ENCODE measurements around the gene C1QB.
"Not testable (repeated sequence)": the region's sequence is repeated elsewhere in the genome, so short reads cannot be mapped to it uniquely, and the experiment has no call there.

The C1QB gene

DNA sequence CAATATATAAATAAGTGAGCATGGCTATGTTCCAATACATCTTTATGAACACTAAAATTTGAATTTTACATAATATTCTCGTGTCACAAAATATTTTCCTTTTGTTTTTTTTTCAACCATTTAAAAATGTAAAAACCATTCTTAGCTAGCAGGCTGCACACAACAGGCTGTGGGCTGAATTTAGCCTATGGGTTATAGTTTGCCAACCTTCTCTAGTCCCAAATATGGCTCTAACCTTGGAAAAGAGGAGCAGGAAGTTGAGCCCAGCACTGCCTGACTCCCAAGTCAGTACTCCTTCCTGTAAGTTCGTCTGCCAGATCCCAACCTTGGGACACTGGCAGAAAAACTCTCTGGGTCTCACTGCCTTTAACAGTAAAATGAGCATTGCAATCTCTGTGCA is 13.4 kb downstream of the C1QB start:
- H3K27me3 Mint-ChIP-seq (ENCODE audit: low read depth): no peaks in the 10 kb centered on the region
- no peak overlapping the region for H3K4me3 Mint-ChIP-seq
- H3K9me3 Mint-ChIP-seq: no peaks in the 10 kb centered on the region
- H3K36me3 Mint-ChIP-seq (ENCODE audit: low read depth): no peaks in the 10 kb centered on the region
- H3K4me1 Mint-ChIP-seq (ENCODE audit: low read depth): no peaks in the 10 kb centered on the region
- no peak overlapping the region for H3K27ac Mint-ChIP-seq

DNA sequence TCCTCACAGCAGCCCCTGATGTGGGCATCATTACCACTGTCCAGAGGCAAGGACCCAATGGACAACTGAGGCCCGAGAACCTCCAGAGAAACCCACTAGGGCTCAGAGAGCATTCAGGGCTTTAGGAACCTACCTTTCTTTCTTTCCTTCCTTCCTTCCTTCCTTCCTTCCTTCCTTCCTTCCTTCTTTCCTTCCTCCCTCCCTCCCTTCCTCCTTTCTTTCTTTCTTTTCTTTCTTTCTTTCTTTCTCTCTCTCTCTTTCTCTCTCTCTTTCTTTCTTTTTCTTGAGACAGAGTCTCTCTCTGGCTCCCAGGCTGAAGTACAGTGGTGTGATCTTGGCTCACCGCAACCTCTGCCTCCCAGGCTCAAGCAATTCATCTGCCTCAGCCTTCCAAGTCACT is 15.8 kb downstream of the C1QB start:
- not testable (repeated sequence) for H3K27ac Mint-ChIP-seq; H3K4me3 Mint-ChIP-seq; H3K27me3 Mint-ChIP-seq (ENCODE audit: low read depth); H3K9me3 Mint-ChIP-seq; H3K4me1 Mint-ChIP-seq (ENCODE audit: low read depth); H3K36me3 Mint-ChIP-seq (ENCODE audit: low read depth)

DNA sequence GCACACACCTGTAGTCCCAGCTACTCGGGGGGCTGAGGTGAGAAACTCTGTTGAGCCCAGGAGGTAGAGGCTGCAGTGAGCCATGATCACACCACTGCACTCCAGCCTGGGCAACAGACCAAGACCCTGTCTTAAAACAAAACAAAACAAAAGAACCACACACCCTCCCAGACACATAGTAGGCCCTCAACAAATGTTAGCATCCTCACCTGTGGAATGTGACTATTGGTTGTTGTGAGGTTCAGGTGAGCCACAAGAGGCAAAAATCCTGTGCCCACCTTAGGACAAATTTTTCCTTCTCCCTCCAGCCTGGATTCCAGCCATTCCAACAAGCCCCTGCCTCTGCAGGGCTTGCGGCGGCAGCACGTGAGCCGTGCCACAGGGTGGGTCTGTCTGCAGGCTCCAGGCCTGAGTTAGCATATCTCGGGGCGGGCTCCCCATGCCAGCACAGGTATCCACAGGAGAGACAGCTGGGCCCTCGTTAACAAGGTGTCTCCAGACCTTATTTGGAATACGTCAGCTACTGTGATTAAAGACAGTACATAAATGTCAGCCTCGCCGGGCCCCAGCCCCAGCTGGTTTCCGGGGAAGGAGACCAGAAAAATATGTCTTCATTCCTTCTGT is 17.4 kb downstream of the C1QB start:
- Mint-ChIP-seq H3K4me3 (no peak overlapping the region), H3K9me3 (no peaks in the 10 kb centered on the region)

DNA sequence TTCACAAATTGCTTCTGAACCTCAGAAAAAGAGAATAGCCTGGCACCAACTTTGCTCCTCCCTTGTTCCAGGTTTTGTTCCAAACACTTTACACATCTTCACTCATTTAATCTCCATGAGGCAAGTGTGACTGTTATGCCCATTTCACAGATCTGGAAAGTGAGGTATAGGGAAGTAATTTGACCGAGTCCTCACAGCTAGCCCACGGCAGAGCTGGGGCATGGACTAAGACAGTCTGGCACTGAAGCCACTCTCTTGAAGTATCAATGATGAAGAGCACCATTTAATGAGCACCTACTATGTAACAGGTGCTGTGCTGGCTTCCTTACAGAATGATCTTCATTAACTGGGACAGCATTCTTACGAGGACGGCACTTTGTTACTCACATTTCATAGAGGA is 19.0 kb downstream of the C1QB start:
- Mint-ChIP-seq H3K4me1 (ENCODE audit: low read depth) (no peaks in the 10 kb centered on the region), H3K27me3 (ENCODE audit: low read depth) (peaks cover 3% of the 10 kb centered on the region), H3K9me3 (no peaks in the 10 kb centered on the region), H3K36me3 (ENCODE audit: low read depth) (no peaks in the 10 kb centered on the region), H3K4me3 (no peak overlapping the region), H3K27ac (no peak overlapping the region)

More for the DNA sequence above, 17.4 kb downstream of the C1QB start:
- H3K36me3 Mint-ChIP-seq (ENCODE audit: low read depth): no peaks in the 10 kb centered on the region
- peaks cover 1% of the 10 kb centered on the region for H3K27me3 Mint-ChIP-seq (ENCODE audit: low read depth)
- H3K27ac Mint-ChIP-seq: no peak overlapping the region
- H3K4me1 Mint-ChIP-seq (ENCODE audit: low read depth): no peaks in the 10 kb centered on the region

DNA sequence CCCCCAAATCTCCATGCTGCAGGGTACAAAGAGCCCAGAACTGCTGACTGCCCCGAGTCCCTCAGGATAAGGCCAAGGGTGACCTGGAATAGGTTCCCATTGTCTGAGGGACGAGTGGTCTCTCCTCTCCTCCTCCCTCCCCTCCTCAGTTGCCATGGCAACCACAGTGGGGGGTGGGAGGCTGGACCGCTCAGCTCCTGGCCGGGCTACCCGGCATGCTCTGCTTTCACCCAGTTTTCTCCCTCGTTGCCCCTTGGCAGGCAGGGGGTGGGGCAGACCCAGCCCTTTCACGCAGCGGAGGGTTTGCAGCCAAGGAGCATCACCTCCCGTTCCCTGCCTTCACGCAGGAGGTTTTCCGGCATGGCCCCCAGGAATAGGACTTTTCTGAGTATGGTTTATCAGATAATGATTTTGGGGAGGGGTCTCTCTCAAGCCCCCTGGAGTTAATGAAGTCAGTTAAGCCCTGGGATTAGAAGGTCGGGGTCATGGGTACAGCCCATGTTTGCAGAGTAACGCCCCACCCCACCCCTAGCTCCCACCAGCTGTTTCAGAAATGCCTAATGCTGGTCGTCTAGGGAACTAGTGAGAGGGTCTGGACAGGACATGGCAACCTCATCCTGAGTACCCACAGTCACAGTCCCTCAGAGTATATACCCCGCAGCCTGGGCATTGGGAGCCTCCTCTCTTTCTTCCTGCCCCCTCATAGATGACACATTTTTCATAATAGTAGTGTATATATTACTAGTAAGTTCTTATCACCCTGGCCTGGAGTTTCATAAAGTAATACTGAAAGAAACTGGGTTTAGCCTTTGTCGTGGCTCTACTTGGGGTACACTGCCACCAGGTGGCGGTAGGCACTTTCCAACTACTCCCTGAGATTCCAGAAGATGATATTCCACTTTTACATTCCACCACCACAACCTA is 20.7 kb downstream of the C1QB start:
- H3K9me3 Mint-ChIP-seq: no peaks in the 10 kb centered on the region
- no peak overlapping the region for H3K27ac Mint-ChIP-seq
- H3K36me3 Mint-ChIP-seq (ENCODE audit: low read depth): no peaks in the 10 kb centered on the region
- peaks cover 3% of the 10 kb centered on the region for H3K27me3 Mint-ChIP-seq (ENCODE audit: low read depth)
- H3K4me1 Mint-ChIP-seq (ENCODE audit: low read depth): no peaks in the 10 kb centered on the region
- no peak overlapping the region for H3K4me3 Mint-ChIP-seq

DNA sequence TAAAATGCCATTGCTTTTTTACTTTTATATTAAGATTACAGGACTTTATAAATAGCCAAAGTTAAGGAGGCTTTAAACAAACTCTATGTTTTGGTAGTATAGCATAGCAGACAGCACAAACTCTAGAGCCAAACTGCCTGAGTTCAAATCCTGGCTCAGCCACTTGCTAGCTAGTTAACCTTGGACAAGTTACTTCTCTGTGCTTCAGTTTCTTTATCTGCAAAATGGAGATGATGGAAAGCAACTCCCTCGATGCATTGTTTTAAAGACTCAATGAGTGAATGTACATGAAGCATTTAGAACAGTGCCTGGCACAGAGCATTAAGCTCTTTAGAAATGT is 21.3 kb downstream of the C1QB start:
- peaks cover 3% of the 10 kb centered on the region for H3K27me3 Mint-ChIP-seq (ENCODE audit: low read depth)
- H3K4me1 Mint-ChIP-seq (ENCODE audit: low read depth): no peaks in the 10 kb centered on the region
- no peaks in the 10 kb centered on the region for H3K36me3 Mint-ChIP-seq (ENCODE audit: low read depth)
- no peaks in the 10 kb centered on the region for H3K9me3 Mint-ChIP-seq
- no peak overlapping the region for H3K4me3 Mint-ChIP-seq
- H3K27ac Mint-ChIP-seq: no peak overlapping the region

DNA sequence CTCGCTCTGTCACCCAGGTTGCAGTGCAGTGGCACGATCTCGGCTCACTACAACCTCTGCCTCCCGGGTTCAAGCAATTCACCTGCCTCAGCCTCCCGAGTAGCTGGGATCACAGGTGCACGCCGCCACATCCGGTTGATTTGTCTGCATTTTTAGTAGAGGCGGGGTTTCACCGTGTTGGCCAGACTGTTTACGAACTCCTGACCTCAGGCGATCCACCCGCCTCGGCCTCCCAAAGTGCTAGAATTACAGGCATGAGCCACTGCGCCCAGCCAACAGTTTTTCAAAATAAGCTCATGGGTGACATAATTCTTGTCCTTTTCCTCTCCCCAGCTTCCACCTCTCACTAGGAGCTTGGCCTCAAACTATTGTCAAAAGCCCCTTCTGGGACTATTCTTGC is 23.1 kb downstream of the C1QB start:
- H3K4me1 Mint-ChIP-seq (ENCODE audit: low read depth); H3K36me3 Mint-ChIP-seq (ENCODE audit: low read depth); H3K27me3 Mint-ChIP-seq (ENCODE audit: low read depth); H3K4me3 Mint-ChIP-seq; H3K9me3 Mint-ChIP-seq; H3K27ac Mint-ChIP-seq: not testable (repeated sequence)

DNA sequence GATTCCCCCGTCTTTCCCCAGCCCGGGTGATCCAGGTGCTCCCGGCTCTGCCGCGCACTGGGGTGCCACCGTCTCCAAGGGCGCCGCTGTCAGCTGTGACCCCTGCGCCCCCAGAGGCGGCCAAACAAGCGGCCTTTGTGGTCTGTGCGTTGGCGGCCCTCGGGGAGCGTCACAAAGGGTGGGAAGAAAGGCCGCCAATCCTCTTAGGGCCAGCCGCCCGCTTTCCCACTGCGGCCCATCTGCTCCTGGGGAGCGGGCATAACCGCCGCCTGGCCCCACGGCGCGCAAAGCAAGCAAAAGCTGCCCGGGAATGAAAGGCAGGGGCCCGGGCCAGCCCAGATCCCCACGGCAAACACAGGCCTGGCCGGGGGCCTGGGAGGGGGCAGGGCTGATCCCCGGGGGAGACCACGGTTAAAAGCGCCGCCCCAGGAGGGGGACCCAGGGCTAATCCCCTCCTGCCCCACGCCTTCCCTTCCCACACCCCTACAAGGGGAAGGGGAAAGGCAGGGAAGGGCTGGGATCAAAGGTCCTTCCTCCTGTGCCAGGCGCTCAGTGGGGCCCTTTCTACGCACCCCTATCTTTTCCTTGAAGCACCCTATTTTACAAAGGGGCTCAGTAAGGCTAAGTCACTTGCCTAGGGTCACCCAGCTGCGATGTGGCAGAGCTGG is 24.0 kb downstream of the C1QB start:
- Mint-ChIP-seq H3K4me3 (no peak overlapping the region), H3K9me3 (no peaks in the 10 kb centered on the region), H3K36me3 (ENCODE audit: low read depth) (no peaks in the 10 kb centered on the region), H3K27me3 (ENCODE audit: low read depth) (peaks cover 3% of the 10 kb centered on the region), H3K4me1 (ENCODE audit: low read depth) (no peaks in the 10 kb centered on the region), H3K27ac (no peak overlapping the region)

DNA sequence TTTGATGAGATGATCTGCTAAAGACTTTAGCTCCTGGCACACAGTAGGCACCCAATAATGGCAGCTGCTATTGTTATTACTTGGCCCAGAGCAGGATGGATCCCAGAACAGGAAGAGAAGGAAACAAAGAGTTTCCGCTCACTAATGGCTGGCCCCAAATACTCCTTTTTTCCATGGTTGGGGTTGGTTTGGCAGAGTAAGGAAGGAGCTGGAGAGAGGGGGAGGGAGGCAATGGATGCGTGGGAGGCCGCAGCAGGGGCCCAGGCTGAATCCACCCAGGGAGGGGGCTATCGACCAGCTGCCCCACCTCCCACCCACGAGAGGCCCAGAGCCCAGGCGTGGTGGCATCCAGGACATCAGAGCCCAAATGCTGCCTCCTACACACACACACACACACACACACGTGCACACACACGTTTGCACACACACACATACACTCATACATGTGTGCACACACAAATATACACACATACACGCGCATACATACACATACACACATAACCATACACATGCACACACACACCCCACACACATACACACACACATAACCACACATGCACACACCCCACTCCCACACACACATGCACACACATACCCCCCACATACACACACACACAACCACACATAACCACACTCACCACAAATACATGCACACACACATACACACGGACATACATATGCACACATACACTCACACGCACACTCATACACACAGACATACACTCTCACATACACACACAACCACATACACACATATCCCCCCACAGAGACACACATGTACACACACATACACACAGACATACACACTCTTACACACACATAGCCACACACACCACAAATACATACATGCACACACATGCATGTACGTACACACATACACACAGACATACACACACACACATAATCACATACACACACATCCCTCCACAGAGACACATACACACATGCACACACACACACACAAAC is 25.2 kb downstream of the C1QB start:
- H3K4me1 Mint-ChIP-seq (ENCODE audit: low read depth): no peaks in the 10 kb centered on the region
- H3K27me3 Mint-ChIP-seq (ENCODE audit: low read depth): peaks cover 3% of the 10 kb centered on the region
- no peak overlapping the region for H3K4me3 Mint-ChIP-seq
- no peaks in the 10 kb centered on the region for H3K9me3 Mint-ChIP-seq
- H3K36me3 Mint-ChIP-seq (ENCODE audit: low read depth): no peaks in the 10 kb centered on the region
- no peak overlapping the region for H3K27ac Mint-ChIP-seq

DNA sequence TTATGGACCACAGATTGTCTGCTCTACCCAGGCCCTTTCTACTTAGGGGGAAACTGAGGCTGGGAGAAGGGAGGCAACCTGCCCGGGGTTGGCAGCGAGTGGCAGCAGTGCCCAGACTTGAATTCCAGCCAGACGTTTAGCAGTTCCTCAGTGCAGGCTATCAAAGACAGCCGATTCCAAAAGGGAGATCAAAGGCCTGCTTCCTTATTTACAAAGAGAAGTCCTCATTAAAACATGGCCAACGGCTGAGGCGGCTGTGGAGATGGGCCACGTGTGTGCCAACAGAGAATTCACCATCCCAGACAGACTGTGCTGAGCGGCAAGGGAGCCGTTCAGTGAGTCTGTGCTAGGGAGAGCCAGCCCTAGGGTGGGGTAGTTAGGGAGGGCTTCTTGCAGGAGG is 27.7 kb downstream of the C1QB start:
- H3K27ac Mint-ChIP-seq: no peak overlapping the region
- H3K4me3 Mint-ChIP-seq: no peak overlapping the region
- no peaks in the 10 kb centered on the region for H3K9me3 Mint-ChIP-seq
- peaks cover 2% of the 10 kb centered on the region for H3K27me3 Mint-ChIP-seq (ENCODE audit: low read depth)
- no peaks in the 10 kb centered on the region for H3K36me3 Mint-ChIP-seq (ENCODE audit: low read depth)
- H3K4me1 Mint-ChIP-seq (ENCODE audit: low read depth): no peaks in the 10 kb centered on the region

DNA sequence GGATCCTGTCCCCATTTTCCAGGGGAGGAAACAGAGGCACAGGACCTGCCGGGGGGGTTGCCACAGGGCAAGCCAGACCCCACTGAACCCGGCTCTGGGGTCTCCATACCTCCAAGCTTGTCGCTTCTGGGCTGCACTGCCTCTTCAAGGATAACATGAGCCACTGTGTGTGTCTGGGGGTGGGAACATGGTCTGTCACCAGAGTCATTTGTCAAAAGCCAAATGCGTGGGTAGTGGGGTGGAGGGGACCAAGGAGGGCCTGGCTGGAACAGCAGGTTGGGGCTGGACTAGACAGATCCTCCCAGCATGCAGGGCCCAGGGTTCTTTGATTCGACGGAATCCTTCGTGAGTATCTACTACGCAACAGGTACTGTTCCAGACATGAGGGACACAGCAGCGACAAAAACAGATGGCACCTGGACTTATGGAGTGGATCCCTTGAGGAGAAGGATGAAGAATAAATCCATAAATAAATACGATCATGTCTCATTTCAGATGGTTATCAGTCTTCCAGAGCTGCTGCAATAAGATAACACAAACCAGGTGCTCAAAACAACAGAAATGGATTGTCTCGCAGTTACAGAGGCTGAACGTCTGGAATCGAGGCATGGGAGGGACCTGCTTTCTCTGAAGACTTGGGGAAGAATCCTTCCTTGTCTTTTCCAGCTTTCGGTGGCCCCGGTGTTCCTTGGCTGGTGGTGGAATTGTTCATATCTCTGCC is 28.7 kb downstream of the C1QB start:
- H3K27ac Mint-ChIP-seq: no peak overlapping the region
- H3K36me3 Mint-ChIP-seq (ENCODE audit: low read depth): no peaks in the 10 kb centered on the region
- no peak overlapping the region for H3K4me3 Mint-ChIP-seq
- peaks cover 7% of the 10 kb centered on the region for H3K27me3 Mint-ChIP-seq (ENCODE audit: low read depth)
- no peaks in the 10 kb centered on the region for H3K4me1 Mint-ChIP-seq (ENCODE audit: low read depth)
- no peaks in the 10 kb centered on the region for H3K9me3 Mint-ChIP-seq

DNA sequence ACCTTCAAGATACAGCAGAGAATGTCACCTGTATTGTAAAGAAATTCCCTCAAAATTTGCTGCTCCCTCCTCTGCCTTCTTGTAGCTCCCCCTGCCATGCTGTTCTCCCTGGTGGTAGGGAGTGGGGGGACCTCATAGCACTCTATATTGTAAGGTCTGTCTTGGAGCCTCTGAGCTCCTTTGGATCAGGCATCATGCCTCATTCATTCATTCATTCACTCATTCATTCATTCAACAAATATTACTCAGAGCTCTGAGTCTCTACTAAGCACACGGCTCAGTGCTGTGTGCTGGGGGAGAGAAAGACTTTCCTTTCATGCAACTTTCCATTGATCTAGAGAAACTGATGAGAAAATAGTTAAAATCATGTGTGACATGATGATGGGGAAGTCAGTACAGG is 30.5 kb downstream of the C1QB start:
- Mint-ChIP-seq H3K9me3 (no peaks in the 10 kb centered on the region), H3K4me3 (no peak overlapping the region), H3K36me3 (ENCODE audit: low read depth) (no peaks in the 10 kb centered on the region), H3K27me3 (ENCODE audit: low read depth) (peaks cover 10% of the 10 kb centered on the region), H3K4me1 (ENCODE audit: low read depth) (no peaks in the 10 kb centered on the region), H3K27ac (no peak overlapping the region)

DNA sequence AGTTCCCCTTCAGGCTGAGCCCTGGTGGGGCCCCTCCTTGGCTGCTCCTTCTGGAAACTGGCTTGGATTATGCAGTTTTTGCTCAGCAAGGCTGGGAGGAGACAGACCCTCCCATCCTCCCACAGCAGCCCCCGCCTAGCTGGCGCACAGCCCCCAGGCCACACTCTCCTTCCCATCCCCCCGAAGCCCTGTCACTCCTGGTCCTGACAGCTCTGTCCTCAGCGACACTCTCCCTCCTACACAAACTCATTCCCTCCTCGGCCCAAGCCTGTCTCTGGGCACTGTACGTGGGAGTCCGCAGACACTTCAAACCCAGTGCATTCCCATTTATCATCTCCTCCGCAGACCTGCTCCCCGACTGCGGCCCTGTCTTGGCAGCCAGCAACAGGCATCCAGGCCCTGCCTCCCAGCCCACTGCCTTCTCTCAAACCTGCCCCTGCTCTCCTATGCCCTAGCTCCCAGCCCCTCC is 32.6 kb downstream of the C1QB start:
- H3K9me3 Mint-ChIP-seq: no peaks in the 10 kb centered on the region
- no peak overlapping the region for H3K4me3 Mint-ChIP-seq
- no peaks in the 10 kb centered on the region for H3K4me1 Mint-ChIP-seq (ENCODE audit: low read depth)
- H3K36me3 Mint-ChIP-seq (ENCODE audit: low read depth): no peaks in the 10 kb centered on the region
- H3K27me3 Mint-ChIP-seq (ENCODE audit: low read depth): peaks cover 10% of the 10 kb centered on the region
- H3K27ac Mint-ChIP-seq: no peak overlapping the region

DNA sequence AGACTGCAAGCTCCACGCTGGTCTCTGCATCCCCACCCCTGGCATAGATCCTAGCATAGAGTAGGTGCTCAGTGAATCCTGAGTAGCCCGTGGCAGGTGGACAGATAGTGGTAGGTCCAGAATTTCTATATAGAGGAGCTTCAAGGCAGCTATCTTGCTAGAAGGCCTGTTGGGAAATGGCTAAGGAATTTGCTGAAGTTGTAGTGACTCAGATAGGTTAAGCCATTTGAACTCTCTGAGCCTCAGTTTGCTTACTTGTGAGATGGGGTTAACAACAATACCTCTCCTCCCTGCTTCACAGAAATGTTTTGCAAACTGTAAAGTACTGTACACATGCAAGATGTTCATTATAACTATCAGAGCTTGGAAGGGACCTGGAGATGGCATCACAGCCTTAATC is 34.2 kb downstream of the C1QB start:
- Mint-ChIP-seq H3K27ac (no peak overlapping the region), H3K4me3 (no peak overlapping the region), H3K27me3 (ENCODE audit: low read depth) (peaks cover 10% of the 10 kb centered on the region), H3K36me3 (ENCODE audit: low read depth) (no peaks in the 10 kb centered on the region), H3K4me1 (ENCODE audit: low read depth) (no peaks in the 10 kb centered on the region), H3K9me3 (no peaks in the 10 kb centered on the region)
